GM12878 (cell line): Measurements from ENCODE around the gene MAST4. TPM values are rescaled to one million over a fixed set of nuclear protein-coding genes. Genes with fewer than 3 reads are reported as not detected.

Source experiments
- ATAC-seq: fragments of 200-7000 bp; cut with Tn5 transposase; 3 replicates; pipeline ENCODE4 v1.9.1; 2020; ENCODE audit warnings: mild to moderate bottlenecking, moderate library complexity
- BruUV-seq: library from RNA; stranded (reverse); fragments of 400-500 nt; replicated peaks from 2 replicates; lab custom pipeline; 2021; lab: Mats Ljungman, UMichigan
- CTCF ChIA-PET: fragments of 300-600 bp; sonication (Branson Sonifier 250); formaldehyde crosslinking; extraction: SDS; loops from one replicate; lab custom pipeline; 2021; ENCODE audit warnings: inconsistent platforms; lab: Yijun Ruan, JAX
- POLR2A ChIA-PET: fragments of 350-600 bp; formaldehyde crosslinking; extraction: SDS; loops from one replicate; lab custom pipeline; 2021; ENCODE audit warnings: inconsistent platforms; lab: Charles Lee
- RAD21 ChIA-PET: fragments of 300-600 bp; sonication (Branson Sonifier 250); formaldehyde crosslinking; loops from one replicate; lab custom pipeline; 2023; ENCODE audit warnings: antibody characterized with exemption; ENCODE audit not compliant: unreplicated experiment; lab: Charles Lee
- SMC1A ChIA-PET: fragments of 300-600 bp; sonication (Branson Sonifier 250); formaldehyde crosslinking; loops from one replicate; lab custom pipeline; 2023; ENCODE audit not compliant: unreplicated experiment, uncharacterized antibody; lab: Charles Lee
- DNase-seq: peaks from one replicate; pipeline ENCODE4 v3.0.0-alpha.2; 2011; ENCODE audit warnings: low read depth, low spot score
- FAIRE-seq: peaks from 3 replicates; lab custom pipeline; 2011; peaks lifted over from hg19 to GRCh38; lab: Jason Lieb, UNC
- H2AFZ ChIP-seq: 2 replicates; pipeline ENCODE4 v1.6.0; 2011; ENCODE audit warnings: low read depth, low read length, control low read depth; ENCODE audit not compliant: control insufficient read depth
- H3K27ac ChIP-seq: 2 replicates; pipeline ENCODE4 v1.5.1; 2011; ENCODE audit warnings: control low read depth; ENCODE audit not compliant: control insufficient read depth, insufficient read depth
- H3K27me3 ChIP-seq, 2 experiments: replicated peaks in 1 of 2; 2 replicates each; pipeline versions ENCODE4 v1.6.0 to v1.6.1; 2011; ENCODE audit warnings: low read length in 1 of 2; ENCODE audit not compliant: control insufficient read depth in 2 of 2, insufficient read depth in 2 of 2
- H3K36me3 ChIP-seq, 2 experiments: 2 replicates each; pipeline ENCODE4 v1.5.1; 2011; ENCODE audit warnings: low read length in 1 of 2; ENCODE audit not compliant: control insufficient read depth in 2 of 2, insufficient read depth in 2 of 2
- H3K4me1 ChIP-seq: 2 replicates; pipeline ENCODE4 v1.6.1; 2011; ENCODE audit warnings: mild to moderate bottlenecking, low read length, moderate library complexity, mixed read lengths; ENCODE audit not compliant: control insufficient read depth, insufficient read depth
- H3K4me2 ChIP-seq: 2 replicates; pipeline ENCODE4 v1.6.0; 2011; ENCODE audit warnings: control low read depth; ENCODE audit not compliant: control insufficient read depth, insufficient read depth
- H3K4me3 ChIP-seq: fragments of 200-600 bp; sonication (generic); 2 replicates; pipeline ENCODE4 v1.5.1; 2016
- H3K79me2 ChIP-seq: 2 replicates; pipeline ENCODE4 v1.6.0; 2011; ENCODE audit warnings: low read length; ENCODE audit not compliant: control insufficient read depth, insufficient read depth
- H3K9ac ChIP-seq: 2 replicates; pipeline ENCODE4 v1.8.0; 2011; ENCODE audit warnings: low read length, control low read depth, mixed read lengths; ENCODE audit not compliant: control insufficient read depth, insufficient read depth
- H3K9me3 ChIP-seq: replicated peaks from 3 replicates; pipeline ENCODE4 v1.5.1; 2011; ENCODE audit warnings: mild to moderate bottlenecking, low read length; ENCODE audit not compliant: control insufficient read depth, insufficient read depth
- H4K20me1 ChIP-seq: 2 replicates; pipeline ENCODE4 v1.6.0; 2011; ENCODE audit not compliant: control insufficient read depth, insufficient read depth
- CTCF ChIP-seq, 3 experiments: IDR thresholded peaks in 2 of 3; conservative IDR thresholded peaks in 1 of 3; 2 replicates each; pipeline ENCODE4 v1.5.1; 2011; ENCODE audit warnings: low read depth in 3 of 3, low read length in 3 of 3, mild to moderate bottlenecking in 3 of 3, control low read depth in 2 of 3, moderate library complexity in 2 of 3, inconsistent platforms in 1 of 3, mixed read lengths in 1 of 3; ENCODE audit not compliant: control insufficient read depth in 2 of 3, insufficient read depth in 1 of 3; ENCODE audit errors: extremely low read depth in 1 of 3
- JUND ChIP-seq: IDR thresholded peaks from 2 replicates; pipeline ENCODE4 v1.6.1; 2012; ENCODE audit warnings: low read depth, mild to moderate bottlenecking, low read length, improper control_type of control experiment, moderate library complexity
- PAX5 ChIP-seq: IDR thresholded peaks from 2 replicates; pipeline ENCODE4 v1.6.1; 2011; ENCODE audit warnings: low read depth, low read length, borderline replicate concordance
- RAD21 ChIP-seq: IDR thresholded peaks from 2 replicates; pipeline ENCODE4 v1.6.1; 2011; ENCODE audit warnings: mild to moderate bottlenecking, low read depth, low read length, moderate library complexity; ENCODE audit not compliant: insufficient read depth
- ZSCAN29 ChIP-seq: fragments of 450-650 bp; IDR thresholded peaks from 2 replicates; pipeline ENCODE4 v1.6.1; 2017; ENCODE audit warnings: mild to moderate bottlenecking, moderate library complexity
- WGBS: methylation state at CpG from one replicate; pipeline ENCODE4 v1.1.6; 2016; ENCODE audit warnings: low lambda C conversion rate; ENCODE audit not compliant: insufficient replicate concordance, insufficient coverage; ENCODE audit errors: missing lambda C conversion rate; 5-methylcytosine and 5-hydroxymethylcytosine counted together
- in situ Hi-C: fragments of 300-500 bp; cut with MboI; formaldehyde crosslinking; loops from 9 replicates; pipeline ENCODE4 v1.14.3; 2018; ENCODE audit warnings: mixed read lengths
- intact Hi-C: fragments of 100-400 bp; cut with micrococcal nuclease; formaldehyde crosslinking; loops from one replicate; pipeline ENCODE4 v1.14.2; 2022; ENCODE audit not compliant: unreplicated experiment
- polyA plus RNA-seq, 11 experiments: library from polyadenylated mRNA; depleted of rRNA in 4 of 11; unstranded in 6 of 11; stranded (reverse) in 5 of 11; fragments of >200 nt; fragmentation: Nextera tagmentation in 4 of 11; fragmentation: Illumina TruSeq in 1 of 11; extraction: Ambion mirVana in 4 of 11; extraction: Trizol in 1 of 11; gene quantifications; 1 replicate in 1 of 11; 2 replicates in 10 of 11; pipeline versions ENCODE4 v1.2.1 to v1.2.3, GENCODE V29; 2011 to 2016; ENCODE audit warnings: inconsistent platforms in 2 of 11, missing spikeins in 2 of 11, low read depth in 1 of 11
- total RNA-seq, 4 experiments: library from RNA; depleted of rRNA in 3 of 4; stranded (reverse); fragments of >200 nt in 3 of 4; fragmentation: Illumina TruSeq in 1 of 4; extraction: Trizol in 1 of 4; gene quantifications; 2 replicates each; pipeline versions ENCODE4 v1.2.1 to v1.2.3, GENCODE V29; 2013 to 2021
- TF ChIP-seq, protein P1 (sequence below): IDR thresholded peaks from 2 replicates; pipeline ENCODE4 v1.6.1; 2011; ENCODE audit warnings: borderline replicate concordance, low read depth, mild to moderate bottlenecking, moderate library complexity, low read length; ENCODE audit not compliant: insufficient read depth, poor library complexity, severe bottlenecking
- TF ChIP-seq, protein P2 (sequence below): IDR thresholded peaks from 2 replicates; pipeline ENCODE4 v1.6.1; 2012; ENCODE audit warnings: low read depth, low read length, improper control_type of control experiment
- TF ChIP-seq, protein P3 (sequence below): IDR thresholded peaks from 2 replicates; pipeline ENCODE4 v1.6.1; 2011; ENCODE audit warnings: mild to moderate bottlenecking, low read depth, low read length, moderate library complexity; ENCODE audit not compliant: insufficient replicate concordance

MAST4 gene
- total and polyA plus RNA-seq, 10 of the 15 experiments (the other 5 are each of a cell fraction or from before 2014, with no cell fraction given) = 0.02 to 1.6 (median 0.29) TPM; not detected in 1

DNA sequence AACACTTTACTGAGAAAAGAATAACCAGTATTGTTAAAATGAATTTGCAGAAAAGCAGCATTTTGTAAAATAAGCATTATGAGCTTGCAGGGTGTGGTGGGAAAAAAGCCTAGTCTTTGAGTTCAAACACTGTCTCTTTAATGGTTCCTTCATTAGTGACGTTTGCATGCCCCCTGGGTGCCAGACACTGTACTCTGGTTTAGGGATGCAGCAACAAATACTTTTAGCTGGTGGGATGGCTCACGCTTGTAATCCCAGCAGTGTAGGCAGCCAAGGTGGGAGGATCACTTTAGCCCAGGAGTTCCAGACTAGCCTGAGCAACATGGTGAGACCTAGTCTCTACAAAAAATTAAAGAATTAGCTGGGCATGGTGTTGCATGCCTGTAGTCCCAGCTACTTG lies 62.3 kb downstream of the MAST4 start:
- H2AFZ ChIP-seq = no peak overlapping the region
- H3K79me2 ChIP-seq = no peaks in the 10 kb centered on the region
- no TSS peak for BruUV-seq
- FAIRE-seq (no peak), DNase-seq (no peak), ATAC-seq (no peak)
- ChIA-PET SMC1A (interaction anchor here (0.6 to 1.2 kb wide), 3 partner anchors 88 to 364 kb away, joined by 3 to 4 read pairs (median 3); no protein-coding TSS in a partner anchor), CTCF (interaction anchor here (0.6 to 2.1 kb wide), 2 partner anchors 352 to 697 kb away, joined by 3 to 8 read pairs; no protein-coding TSS in a partner anchor), POLR2A (no interaction called here), RAD21 (no interaction called here)
- H3K27ac ChIP-seq = no peak overlapping the region
- intact Hi-C loops = no loop called here
- H3K4me2 ChIP-seq = no peak overlapping the region
- no peaks in the 10 kb centered on the region for H3K27me3 ChIP-seq
- in situ Hi-C loops = no loop called here
- H3K36me3 ChIP-seq = no peaks in the 10 kb centered on the region
- H3K4me3 ChIP-seq = no peak overlapping the region
- H3K9me3 ChIP-seq = no peaks in the 10 kb centered on the region
- no peak for TF ChIP-seq ZSCAN29
- TF ChIP-seq CTCF (IDR thresholded peaks at IDR 0.05 in 2 of 3, conservative IDR thresholded peaks at IDR 0.05 in 1 of 3; ENCODE audit: control insufficient read depth in 2 of 3, extremely low read depth in 1 of 3, insufficient read depth in 1 of 3, low read depth in 3 of 3, low read length in 3 of 3) = 0 out of 6 replicates have a peak, but pooled peaks of 1 of the 3 experiments have one; percentile 2
- peak; percentile 18; the same call in 1 of the 2 replicates for TF ChIP-seq RAD21
- TF ChIP-seq, protein P1, sequence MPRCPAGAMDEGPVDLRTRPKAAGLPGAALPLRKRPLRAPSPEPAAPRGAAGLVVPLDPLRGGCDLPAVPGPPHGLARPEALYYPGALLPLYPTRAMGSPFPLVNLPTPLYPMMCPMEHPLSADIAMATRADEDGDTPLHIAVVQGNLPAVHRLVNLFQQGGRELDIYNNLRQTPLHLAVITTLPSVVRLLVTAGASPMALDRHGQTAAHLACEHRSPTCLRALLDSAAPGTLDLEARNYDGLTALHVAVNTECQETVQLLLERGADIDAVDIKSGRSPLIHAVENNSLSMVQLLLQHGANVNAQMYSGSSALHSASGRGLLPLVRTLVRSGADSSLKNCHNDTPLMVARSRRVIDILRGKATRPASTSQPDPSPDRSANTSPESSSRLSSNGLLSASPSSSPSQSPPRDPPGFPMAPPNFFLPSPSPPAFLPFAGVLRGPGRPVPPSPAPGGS = no peak
- TF ChIP-seq, protein P2, sequence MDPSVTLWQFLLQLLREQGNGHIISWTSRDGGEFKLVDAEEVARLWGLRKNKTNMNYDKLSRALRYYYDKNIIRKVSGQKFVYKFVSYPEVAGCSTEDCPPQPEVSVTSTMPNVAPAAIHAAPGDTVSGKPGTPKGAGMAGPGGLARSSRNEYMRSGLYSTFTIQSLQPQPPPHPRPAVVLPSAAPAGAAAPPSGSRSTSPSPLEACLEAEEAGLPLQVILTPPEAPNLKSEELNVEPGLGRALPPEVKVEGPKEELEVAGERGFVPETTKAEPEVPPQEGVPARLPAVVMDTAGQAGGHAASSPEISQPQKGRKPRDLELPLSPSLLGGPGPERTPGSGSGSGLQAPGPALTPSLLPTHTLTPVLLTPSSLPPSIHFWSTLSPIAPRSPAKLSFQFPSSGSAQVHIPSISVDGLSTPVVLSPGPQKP = no peak
- no peak for TF ChIP-seq PAX5
- no peak for TF ChIP-seq JUND
- TF ChIP-seq, protein P3, sequence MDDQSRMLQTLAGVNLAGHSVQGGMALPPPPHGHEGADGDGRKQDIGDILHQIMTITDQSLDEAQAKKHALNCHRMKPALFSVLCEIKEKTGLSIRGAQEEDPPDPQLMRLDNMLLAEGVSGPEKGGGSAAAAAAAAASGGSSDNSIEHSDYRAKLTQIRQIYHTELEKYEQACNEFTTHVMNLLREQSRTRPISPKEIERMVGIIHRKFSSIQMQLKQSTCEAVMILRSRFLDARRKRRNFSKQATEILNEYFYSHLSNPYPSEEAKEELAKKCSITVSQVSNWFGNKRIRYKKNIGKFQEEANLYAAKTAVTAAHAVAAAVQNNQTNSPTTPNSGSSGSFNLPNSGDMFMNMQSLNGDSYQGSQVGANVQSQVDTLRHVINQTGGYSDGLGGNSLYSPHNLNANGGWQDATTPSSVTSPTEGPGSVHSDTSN = no peak
- no peaks in the 10 kb centered on the region for H4K20me1 ChIP-seq
- no peaks in the 10 kb centered on the region for H3K4me1 ChIP-seq
- WGBS = 39% methylated on average over 2 of the region's 2 CpGs
- H3K9ac ChIP-seq = no peak overlapping the region
